ENCODE measurements around the gene NCOA1. TPM values are rescaled to one million over a fixed set of nuclear protein-coding genes. Genes with fewer than 3 reads are reported as not detected.

NCOA1 gene
- total and polyA plus RNA-seq, 10 of the 15 experiments (the other 5 are each of a cell fraction or from before 2014, with no cell fraction given): 1.8 to 35.6 (median 6.1) TPM

GRCh38 chr2:24815171-24815570, 324.1 kb downstream of the NCOA1 start:
- in situ Hi-C loops (cut with MboI): no loop called here

GRCh38 chr2:24816404-24816803, 325.4 kb downstream of the NCOA1 start:
- intact Hi-C loops (cut with micrococcal nuclease; ENCODE audit: unreplicated experiment) (no loop called here), in situ Hi-C loops (cut with MboI) (no loop called here)
- no peaks in the 10 kb centered on the region for H4K20me1 ChIP-seq (ENCODE audit: control insufficient read depth, insufficient read depth)
- no peak for DNase-seq (ENCODE audit: low read depth, low spot score)
- H2AFZ ChIP-seq (ENCODE audit: control insufficient read depth, low read depth, low read length): no peak overlapping the region
- H3K27ac ChIP-seq (ENCODE audit: control insufficient read depth, insufficient read depth): no peak overlapping the region
- no peak overlapping the region for H3K4me3 ChIP-seq
- peaks cover 30 to 34% of the 10 kb centered on the region in 2 experiments for H3K36me3 ChIP-seq (ENCODE audit: control insufficient read depth in 2 of 2, insufficient read depth in 2 of 2, low read length in 1 of 2)
- ATAC-seq: no peak
- no peaks in the 10 kb centered on the region for H3K9me3 ChIP-seq (replicated peaks; ENCODE audit: control insufficient read depth, insufficient read depth, low read length)
- H3K4me2 ChIP-seq (ENCODE audit: control insufficient read depth, insufficient read depth): no peak overlapping the region
- no peak for FAIRE-seq
- peaks cover 5% of the 10 kb centered on the region for H3K79me2 ChIP-seq (ENCODE audit: control insufficient read depth, insufficient read depth, low read length)
- 93% methylated on average over 6 of the region's 6 CpGs for WGBS (ENCODE audit: insufficient coverage, insufficient replicate concordance, low lambda C conversion rate, missing lambda C conversion rate)
- ChIA-PET CTCF (interaction anchor here (0.8 kb wide), 1 partner anchor 404 kb away, joined by 3 read pairs; no protein-coding TSS in a partner anchor), POLR2A (no interaction called here), RAD21 (ENCODE audit: unreplicated experiment) (no interaction called here), SMC1A (ENCODE audit: uncharacterized antibody, unreplicated experiment) (interaction anchor here (0.7 to 1.8 kb wide), 2 partner anchors 204 to 394 kb away, joined by 3 to 7 read pairs; no protein-coding TSS in a partner anchor)
- TF ChIP-seq YY1 (IDR thresholded peaks at IDR 0.05; ENCODE audit: low read depth, low read length) (no peak), E2F8 (IDR thresholded peaks at IDR 0.05; ENCODE audit: low read depth, partially characterized antibody) (no peak), PAX5 (IDR thresholded peaks at IDR 0.05; ENCODE audit: borderline replicate concordance, low read depth, low read length) (no peak)
- BruUV-seq (replicated peaks): no TSS peak
- no peaks in the 10 kb centered on the region for H3K4me1 ChIP-seq (ENCODE audit: control insufficient read depth, insufficient read depth, low read length)
- H3K27me3 ChIP-seq (replicated peaks in 1 of 2; ENCODE audit: control insufficient read depth in 2 of 2, insufficient read depth in 2 of 2, low read length in 1 of 2): no peaks in the 10 kb centered on the region
- no peak overlapping the region for H3K9ac ChIP-seq (ENCODE audit: control insufficient read depth, insufficient read depth, low read length)

More at GRCh38 chr2:24815171-24815570, 324.1 kb downstream of the NCOA1 start:
- Histone ChIP-seq H3K27me3 (replicated peaks in 1 of 2; ENCODE audit: control insufficient read depth in 2 of 2, insufficient read depth in 2 of 2, low read length in 1 of 2) (no peaks in the 10 kb centered on the region), H3K9ac (ENCODE audit: control insufficient read depth, insufficient read depth, low read length) (no peak overlapping the region), H3K36me3 (ENCODE audit: control insufficient read depth in 2 of 2, insufficient read depth in 2 of 2, low read length in 1 of 2) (peaks cover 21 to 29% of the 10 kb centered on the region in 2 experiments), H3K4me1 (ENCODE audit: control insufficient read depth, insufficient read depth, low read length) (no peaks in the 10 kb centered on the region), H3K4me3 (no peak overlapping the region), H3K79me2 (ENCODE audit: control insufficient read depth, insufficient read depth, low read length) (peaks cover 7% of the 10 kb centered on the region), H3K27ac (ENCODE audit: control insufficient read depth, insufficient read depth) (no peak overlapping the region), H2AFZ (ENCODE audit: control insufficient read depth, low read depth, low read length) (no peak overlapping the region), H4K20me1 (ENCODE audit: control insufficient read depth, insufficient read depth) (no peaks in the 10 kb centered on the region), H3K4me2 (ENCODE audit: control insufficient read depth, insufficient read depth) (no peak overlapping the region), H3K9me3 (replicated peaks; ENCODE audit: control insufficient read depth, insufficient read depth, low read length) (no peaks in the 10 kb centered on the region)
- BruUV-seq (replicated peaks): no TSS peak
- intact Hi-C loops (cut with micrococcal nuclease; ENCODE audit: unreplicated experiment): no loop called here
- no peak for DNase-seq (ENCODE audit: low read depth, low spot score)
- 93% methylated on average over 4 of the region's 4 CpGs for WGBS (ENCODE audit: insufficient coverage, insufficient replicate concordance, low lambda C conversion rate, missing lambda C conversion rate)
- ChIA-PET RAD21 (ENCODE audit: unreplicated experiment) (no interaction called here), SMC1A (ENCODE audit: uncharacterized antibody, unreplicated experiment) (interaction anchor here (1.2 to 1.8 kb wide), 2 partner anchors 16 to 393 kb away, joined by 3 to 7 read pairs; no protein-coding TSS in a partner anchor), CTCF (interaction anchor here (1.4 kb wide), 1 partner anchor 12 kb away, joined by 4 read pairs; no protein-coding TSS in a partner anchor), POLR2A (interaction anchor here (0.7 kb wide), 1 partner anchor 438 kb away, joined by 6 read pairs; no protein-coding TSS in a partner anchor)
- FAIRE-seq: no peak
- no peak for ATAC-seq
- TF ChIP-seq POU2F2 (IDR thresholded peaks at IDR 0.05; ENCODE audit: borderline replicate concordance, low read depth, low read length) (no peak), SP1 (IDR thresholded peaks at IDR 0.05; ENCODE audit: low read depth, low read length) (no peak), GATAD2B (conservative IDR thresholded peaks at IDR 0.05; ENCODE audit: low read depth) (no peak), RUNX3 (IDR thresholded peaks at IDR 0.05; ENCODE audit: low read length) (no peak), TCF12 (IDR thresholded peaks at IDR 0.05; ENCODE audit: low read depth, low read length) (no peak), ZNF622 (IDR thresholded peaks at IDR 0.05) (no peak)

Data from GM12878 (cell line).